Gastrocnemius medialis (tissue), 4 donors: Measurements from ENCODE around the gene TOB1. TPM values are rescaled to one million over a fixed set of nuclear protein-coding genes. Genes with fewer than 3 reads are reported as not detected.

Experiments used
- ATAC-seq, 2 donors: fragments of 150-250 bp; one replicate each; pipeline ENCODE4 v1.9.1; 2016
- DNase-seq, 2 donors: peaks; one replicate each; pipeline ENCODE4 v3.0.0-alpha.2; 2019
- H3K27ac ChIP-seq, 4 donors: fragments of 200-600 bp; sonication (generic); 1 replicate in 1 of 4; 2 replicates in 3 of 4; pipeline ENCODE4 v1.5.1; 2016 to 2018; ENCODE audit warnings: mild to moderate bottlenecking in 2 of 4, moderate library complexity in 1 of 4
- H3K27me3 ChIP-seq, 3 donors: fragments of 200-600 bp; sonication (generic) in 2 of 3; 1 replicate in 1 of 3; 2 replicates in 2 of 3; pipeline versions ENCODE4 v1.5.1 to v1.6.0; 2016 to 2019; ENCODE audit warnings: mild to moderate bottlenecking in 1 of 3, moderate library complexity in 1 of 3
- H3K36me3 ChIP-seq, 2 donors: fragments of 200-600 bp; sonication (generic) in 1 of 2; one replicate each; pipeline ENCODE4 v1.5.1; 2017 to 2018
- H3K4me1 ChIP-seq, 2 donors: fragments of 200-600 bp; sonication (generic) in 1 of 2; one replicate each; pipeline ENCODE4 v1.5.1; 2016 to 2017; ENCODE audit warnings: mild to moderate bottlenecking in 2 of 2
- H3K4me3 ChIP-seq, 4 donors: fragments of 200-600 bp; sonication (generic) in 3 of 4; 1 replicate in 1 of 4; 2 replicates in 3 of 4; pipeline ENCODE4 v1.5.1; 2016 to 2019; ENCODE audit warnings: mild to moderate bottlenecking in 2 of 4
- H3K9me3 ChIP-seq, 3 donors: fragments of 200-600 bp; sonication (generic) in 2 of 3; 1 replicate in 1 of 3; 2 replicates in 2 of 3; pipeline ENCODE4 v1.5.1; 2016 to 2019
- CTCF ChIP-seq, 5 experiments: fragments of 450-650 bp in 3 of 5; fragments of 200-600 bp in 2 of 5; sonication (generic) in 2 of 5; IDR thresholded peaks in 4 of 5; conservative IDR thresholded peaks in 1 of 5; 1 replicate in 4 of 5; 2 replicates in 1 of 5; pipeline ENCODE4 v1.5.1; 2016 to 2019; ENCODE audit warnings: antibody characterized with exemption in 5 of 5, mild to moderate bottlenecking in 3 of 5, moderate library complexity in 3 of 5
- POLR2A ChIP-seq, 2 donors: fragments of 450-650 bp; IDR thresholded peaks; one replicate each; pipeline ENCODE4 v1.6.1; 2017; ENCODE audit warnings: antibody characterized with exemption in 2 of 2, mild to moderate bottlenecking in 2 of 2, moderate library complexity in 2 of 2
- in situ Hi-C, 4 donors: fragments of 200-750 bp; cut with MboI; loops; one replicate each; pipeline versions ENCODE4 v1.15.0 to v1.8.0; 2017; ENCODE audit warnings: low sequenced_read_pairs in 4 of 4
- intact Hi-C: fragments of 100-400 bp; cut with DNase I; formaldehyde crosslinking; loops from one replicate; pipeline ENCODE4 v1.15.1; 2023; ENCODE audit warnings: low total_unique reads
- total RNA-seq, 4 donors: library from RNA; depleted of rRNA; stranded (reverse); fragments of >200 nt; gene quantifications; one replicate each; pipeline versions ENCODE4 v1.1.0 to v1.2.3, GENCODE V29; 2016

The TOB1 gene
- total RNA-seq, 4 donors from 2014 or later = 13.6 to 53.5 (median 28.2) TPM

- no peak for ATAC-seq
- TF ChIP-seq CTCF (IDR thresholded peaks at IDR 0.05 in 4 of 5, conservative IDR thresholded peaks at IDR 0.05 in 1 of 5) (no peak), POLR2A (IDR thresholded peaks at IDR 0.05) (no peak)
- Histone ChIP-seq H3K4me3 (no peak overlapping the region), H3K36me3 (no peaks in the 10 kb centered on the region), H3K9me3 (no peaks in the 10 kb centered on the region), H3K27me3 (no peaks in the 10 kb centered on the region), H3K27ac (no peak overlapping the region), H3K4me1 (no peaks in the 10 kb centered on the region)
- intact Hi-C loops (no loop called here), in situ Hi-C loops (no loop called here)
- no peak for DNase-seq
These were observed 24.7 kb upstream of the TOB1 start for GRCh38 chr17:50890675-50891516.

GRCh38 chr17:50889528-50890118 is 23.5 kb upstream of the TOB1 start:
- Histone ChIP-seq H3K4me1 (no peaks in the 10 kb centered on the region), H3K9me3 (no peaks in the 10 kb centered on the region), H3K27ac (peak overlapping the region in 2 of 4 donors; percentile 13 to 24), H3K36me3 (no peaks in the 10 kb centered on the region), H3K27me3 (no peaks in the 10 kb centered on the region), H3K4me3 (no peak overlapping the region)
- DNase-seq (no peak), ATAC-seq (no peak)
- in situ Hi-C loops (no loop called here), intact Hi-C loops (no loop called here)
- TF ChIP-seq POLR2A (IDR thresholded peaks at IDR 0.05) (no peak), CTCF (IDR thresholded peaks at IDR 0.05 in 4 of 5, conservative IDR thresholded peaks at IDR 0.05 in 1 of 5) (no peak)

GRCh38 chr17:50887705-50888245 is 21.6 kb upstream of the TOB1 start:
- ATAC-seq = no peak
- H3K4me1 ChIP-seq = no peaks in the 10 kb centered on the region
- H3K9me3 ChIP-seq = no peaks in the 10 kb centered on the region
- H3K27me3 ChIP-seq = no peaks in the 10 kb centered on the region
- in situ Hi-C loops (no loop called here), intact Hi-C loops (no loop called here)
- TF ChIP-seq POLR2A (IDR thresholded peaks at IDR 0.05) = no peak
- TF ChIP-seq CTCF (IDR thresholded peaks at IDR 0.05 in 4 of 5, conservative IDR thresholded peaks at IDR 0.05 in 1 of 5) = no peak
- no peak for DNase-seq
- no peaks in the 10 kb centered on the region for H3K36me3 ChIP-seq
- H3K27ac ChIP-seq = no peak overlapping the region
- no peak overlapping the region for H3K4me3 ChIP-seq

GRCh38 chr17:50884439-50885311 is 18.5 kb upstream of the TOB1 start:
- Histone ChIP-seq H3K36me3 (no peaks in the 10 kb centered on the region), H3K27ac (no peak overlapping the region), H3K27me3 (no peaks in the 10 kb centered on the region), H3K9me3 (no peaks in the 10 kb centered on the region), H3K4me3 (no peak overlapping the region), H3K4me1 (no peaks in the 10 kb centered on the region)
- DNase-seq = no peak
- intact Hi-C loops = no loop called here
- in situ Hi-C loops = no loop called here
- TF ChIP-seq CTCF (IDR thresholded peaks at IDR 0.05 in 4 of 5, conservative IDR thresholded peaks at IDR 0.05 in 1 of 5) = no peak
- no peak for TF ChIP-seq POLR2A (IDR thresholded peaks at IDR 0.05)
- ATAC-seq = no peak
